HEK293 (cell line): Measurements from ENCODE around the gene KANSL2.

Experiments used
- GLI2 ChIP-seq: fragments of 450-650 bp; formaldehyde crosslinking; IDR thresholded peaks from 2 replicates; pipeline ENCODE4; 2017; ENCODE audit warnings: missing biosample characterization, missing genetic modification characterization, low read depth, borderline replicate concordance
- GLIS1 ChIP-seq: fragments of 450-650 bp; formaldehyde crosslinking; IDR thresholded peaks from 2 replicates; pipeline ENCODE4 v1.5.1; 2016; ENCODE audit warnings: missing biosample characterization, missing genetic modification characterization
- HOXA7 ChIP-seq: sonication (generic); formaldehyde crosslinking; IDR thresholded peaks from 2 replicates; pipeline ENCODE4 v1.8.1; 2022; ENCODE audit warnings: missing genetic modification reagents, borderline replicate concordance
- HOXC10 ChIP-seq: sonication (generic); formaldehyde crosslinking; IDR thresholded peaks from 2 replicates; pipeline ENCODE4 v1.8.1; 2023; ENCODE audit warnings: mild to moderate bottlenecking, missing genetic modification reagents
- KLF1 ChIP-seq: fragments of 450-650 bp; formaldehyde crosslinking; IDR thresholded peaks from 2 replicates; pipeline ENCODE4 v1.5.1; 2016; ENCODE audit warnings: missing biosample characterization, missing genetic modification characterization
- KLF8 ChIP-seq: fragments of 450-650 bp; formaldehyde crosslinking; IDR thresholded peaks from 2 replicates; pipeline ENCODE4 v1.5.1; 2016; ENCODE audit warnings: missing biosample characterization, missing genetic modification characterization
- REPIN1 ChIP-seq: fragments of 450-650 bp; formaldehyde crosslinking; IDR thresholded peaks from 2 replicates; pipeline ENCODE4 v1.5.1; 2017; ENCODE audit warnings: missing biosample characterization, missing genetic modification characterization, low read depth
- SP3 ChIP-seq: fragments of 450-650 bp; formaldehyde crosslinking; IDR thresholded peaks from 2 replicates; pipeline ENCODE4 v1.5.1; 2016; ENCODE audit warnings: missing biosample characterization, missing genetic modification characterization
- WT1 ChIP-seq: fragments of 450-650 bp; formaldehyde crosslinking; IDR thresholded peaks from 2 replicates; pipeline ENCODE4 v1.5.1; 2016; ENCODE audit warnings: missing biosample characterization, missing genetic modification characterization
- ZBTB8A ChIP-seq: fragments of 450-650 bp; formaldehyde crosslinking; IDR thresholded peaks from 2 replicates; pipeline ENCODE4 v1.5.1; 2016; ENCODE audit warnings: missing biosample characterization, missing genetic modification characterization
- ZIC2 ChIP-seq: fragments of 450-650 bp; formaldehyde crosslinking; IDR thresholded peaks from 2 replicates; pipeline ENCODE4 v1.5.1; 2016; ENCODE audit warnings: missing biosample characterization, missing genetic modification characterization
- ZNF138 ChIP-seq: fragments of 450-650 bp; formaldehyde crosslinking; IDR thresholded peaks from 2 replicates; pipeline ENCODE4 v1.5.1; 2016; ENCODE audit warnings: missing biosample characterization, missing genetic modification characterization, borderline replicate concordance
- ZNF140 ChIP-seq: fragments of 450-650 bp; formaldehyde crosslinking; IDR thresholded peaks from 2 replicates; pipeline ENCODE4 v1.5.1; 2016; ENCODE audit warnings: missing biosample characterization, missing genetic modification characterization
- ZNF16 ChIP-seq: fragments of 450-650 bp; formaldehyde crosslinking; IDR thresholded peaks from 2 replicates; pipeline ENCODE4 v1.5.1; 2016; ENCODE audit warnings: low read depth, missing biosample characterization, missing genetic modification characterization
- ZNF214 ChIP-seq: fragments of 450-650 bp; formaldehyde crosslinking; IDR thresholded peaks from 2 replicates; pipeline ENCODE4 v1.5.1; 2017; ENCODE audit warnings: missing biosample characterization, mild to moderate bottlenecking, missing genetic modification characterization, borderline replicate concordance
- ZNF23 ChIP-seq: fragments of 450-650 bp; formaldehyde crosslinking; IDR thresholded peaks from 2 replicates; pipeline ENCODE4 v1.5.1; 2016; ENCODE audit warnings: missing biosample characterization, missing genetic modification characterization, borderline replicate concordance
- ZNF274 ChIP-seq, 2 experiments: fragments of 200-500 bp in 1 of 2; fragments of 450-650 bp in 1 of 2; sonication (Bioruptor generic) in 1 of 2; formaldehyde crosslinking in 1 of 2; IDR thresholded peaks; 2 replicates each; pipeline versions ENCODE4 v1.5.1 to v1.6.1; 2014 to 2016; ENCODE audit warnings: borderline replicate concordance in 1 of 2, inconsistent platforms in 1 of 2, low read length in 1 of 2, missing biosample characterization in 1 of 2, missing genetic modification characterization in 1 of 2
- ZNF391 ChIP-seq: fragments of 450-650 bp; formaldehyde crosslinking; IDR thresholded peaks from 2 replicates; pipeline ENCODE4 v1.5.1; 2016; ENCODE audit warnings: low read depth, missing biosample characterization, missing genetic modification characterization, borderline replicate concordance
- ZNF394 ChIP-seq: fragments of 450-650 bp; formaldehyde crosslinking; IDR thresholded peaks from 2 replicates; pipeline ENCODE4 v1.5.1; 2016; ENCODE audit warnings: missing biosample characterization, missing genetic modification characterization, mild to moderate bottlenecking, moderate library complexity, borderline replicate concordance
- ZNF48 ChIP-seq: fragments of 450-650 bp; formaldehyde crosslinking; IDR thresholded peaks from 2 replicates; pipeline ENCODE4 v1.5.1; 2016; ENCODE audit warnings: missing biosample characterization, missing genetic modification characterization
- ZNF501 ChIP-seq: fragments of 450-650 bp; formaldehyde crosslinking; IDR thresholded peaks from 2 replicates; pipeline ENCODE4 v1.5.1; 2016; ENCODE audit warnings: missing biosample characterization, missing genetic modification characterization
- ZNF558 ChIP-seq: fragments of 450-650 bp; formaldehyde crosslinking; IDR thresholded peaks from 2 replicates; pipeline ENCODE4 v1.5.1; 2016; ENCODE audit warnings: missing biosample characterization, missing genetic modification characterization
- ZNF561 ChIP-seq: fragments of 450-650 bp; IDR thresholded peaks from 2 replicates; pipeline ENCODE4 v1.5.1; 2018; ENCODE audit warnings: missing biosample characterization, missing genetic modification characterization, borderline replicate concordance
- ZNF600 ChIP-seq: fragments of 450-650 bp; formaldehyde crosslinking; IDR thresholded peaks from 2 replicates; pipeline ENCODE4 v1.5.1; 2016; ENCODE audit warnings: missing biosample characterization, missing genetic modification characterization
- ZNF654 ChIP-seq: fragments of 450-650 bp; formaldehyde crosslinking; IDR thresholded peaks from 2 replicates; pipeline ENCODE4 v1.5.1; 2016; ENCODE audit warnings: low read depth, missing biosample characterization, missing genetic modification characterization
- ZNF658 ChIP-seq: fragments of 450-650 bp; formaldehyde crosslinking; IDR thresholded peaks from 2 replicates; pipeline ENCODE4; 2016; ENCODE audit warnings: missing biosample characterization, missing genetic modification characterization
- ZNF660 ChIP-seq: fragments of 450-650 bp; IDR thresholded peaks from 2 replicates; pipeline ENCODE4 v1.5.1; 2018; ENCODE audit warnings: missing biosample characterization, mild to moderate bottlenecking, missing genetic modification characterization
- ZNF707 ChIP-seq: fragments of 450-650 bp; formaldehyde crosslinking; IDR thresholded peaks from 2 replicates; pipeline ENCODE4 v1.5.1; 2016; ENCODE audit warnings: missing biosample characterization, missing genetic modification characterization
- ZNF843 ChIP-seq: fragments of 450-650 bp; formaldehyde crosslinking; IDR thresholded peaks from 2 replicates; pipeline ENCODE4 v1.5.1; 2016; ENCODE audit warnings: missing biosample characterization, missing genetic modification characterization
- TF ChIP-seq, protein P1 (sequence below): fragments of 450-650 bp; formaldehyde crosslinking; IDR thresholded peaks from 2 replicates; pipeline ENCODE4 v1.5.1; 2016; ENCODE audit warnings: missing biosample characterization, missing genetic modification characterization
- TF ChIP-seq, protein P2 (sequence below): fragments of 450-650 bp; formaldehyde crosslinking; IDR thresholded peaks from 2 replicates; pipeline ENCODE4 v1.5.1; 2016; ENCODE audit warnings: missing biosample characterization, missing genetic modification characterization
- TF ChIP-seq, protein P3 (sequence below): fragments of 450-650 bp; formaldehyde crosslinking; IDR thresholded peaks from 2 replicates; pipeline ENCODE4 v1.5.1; 2016; ENCODE audit warnings: missing biosample characterization, missing genetic modification characterization
- TF ChIP-seq, protein P4 (sequence below): fragments of 450-650 bp; formaldehyde crosslinking; optimal IDR thresholded peaks from 2 replicates; pipeline ENCODE3; 2016; ENCODE audit warnings: missing biosample characterization, mild to moderate bottlenecking, missing genetic modification characterization

KANSL2 gene

DNA sequence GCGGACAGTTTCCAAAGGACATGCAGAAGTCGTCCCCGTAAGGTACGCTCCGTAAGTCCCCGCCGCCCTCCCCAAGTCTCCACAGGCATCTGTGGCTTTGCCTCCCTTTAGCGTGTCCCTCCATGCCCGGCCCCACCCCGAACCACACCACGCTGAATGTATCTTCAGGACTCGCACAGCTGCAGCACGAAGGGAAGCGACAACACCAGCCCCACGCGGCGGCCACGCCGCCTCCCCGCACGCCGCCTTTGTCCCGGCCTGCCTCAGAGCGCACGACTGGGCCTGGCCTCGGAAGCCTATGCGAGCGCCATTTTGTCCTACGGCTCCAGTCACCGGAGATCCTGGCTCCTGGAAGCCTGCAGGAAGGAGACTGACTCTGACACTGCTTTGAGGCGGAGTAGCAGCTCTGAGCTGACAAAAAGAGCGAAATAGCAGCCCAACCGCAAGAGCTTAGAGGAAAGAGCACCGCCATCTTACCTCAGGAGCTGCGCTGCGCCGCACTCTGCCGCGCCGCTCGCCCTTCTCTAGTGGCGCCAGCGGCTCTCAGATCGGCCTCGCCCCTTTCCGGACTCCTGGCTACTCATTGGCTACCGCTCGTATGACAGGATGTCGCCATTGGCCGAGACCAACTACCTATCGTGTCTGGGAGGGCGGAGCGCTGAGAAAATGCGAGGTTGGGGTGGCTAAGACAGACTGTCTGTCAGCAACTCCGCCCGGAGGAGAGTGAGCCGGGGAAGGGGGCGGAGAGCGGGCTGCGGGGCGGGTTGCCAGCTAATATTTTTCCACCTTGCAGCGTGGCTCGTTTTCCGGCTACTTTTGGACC is at the start of gene KANSL2 (continued):
- TF ChIP-seq ZNF394 (tag by site-specific recombination) (peak; percentile 83; the same call in 1 of the 2 replicates), ZNF843 (tag by site-specific recombination) (peak; percentile 70; the same call in 1 of the 2 replicates), ZNF48 (tag by site-specific recombination) (no peak), ZNF23 (no peak), ZNF558 (no peak), SP3 (tag by site-specific recombination) (peak; percentile 82), ZIC2 (tag by site-specific recombination) (peak; percentile 75), ZNF600 (tag by site-specific recombination) (peak; percentile 71), ZNF391 (tag by site-specific recombination) (peak; percentile 77; the same call in 1 of the 2 replicates), ZNF660 (tag by site-specific recombination) (peak; percentile 80), ZNF654 (tag by site-specific recombination) (no peak), WT1 (tag by site-specific recombination) (peak; percentile 60; the same call in 1 of the 2 replicates), REPIN1 (tag by site-specific recombination) (peak; percentile 76; the same call in 1 of the 2 replicates), GLIS1 (tag by site-specific recombination) (peak; percentile 11; the same call in 1 of the 2 replicates), KLF1 (tag by site-specific recombination) (peak; percentile 57), GLI2 (no peak; the same call in 1 of the 2 replicates), HOXA7 (CRISPR knock-in tag) (no peak), ZBTB8A (tag by site-specific recombination) (peak; percentile 83), ZNF501 (peak; percentile 99), ZNF214 (tag by site-specific recombination) (no peak), KLF8 (tag by site-specific recombination) (peak; percentile 86), ZNF274 (IDR thresholded peaks at IDR 0.05; ENCODE audit: low read length) (no peak), ZNF274 (tag by site-specific recombination; IDR thresholded peaks at IDR 0.05; ENCODE audit: borderline replicate concordance) (no peak), ZNF140 (tag by site-specific recombination) (no peak), ZNF138 (no peak), ZNF658 (tag by site-specific recombination) (no peak), HOXC10 (CRISPR knock-in tag) (no peak), ZNF16 (tag by site-specific recombination) (no peak), ZNF707 (tag by site-specific recombination) (no peak), ZNF561 (tag by site-specific recombination) (no peak)
- TF ChIP-seq, protein P1, sequence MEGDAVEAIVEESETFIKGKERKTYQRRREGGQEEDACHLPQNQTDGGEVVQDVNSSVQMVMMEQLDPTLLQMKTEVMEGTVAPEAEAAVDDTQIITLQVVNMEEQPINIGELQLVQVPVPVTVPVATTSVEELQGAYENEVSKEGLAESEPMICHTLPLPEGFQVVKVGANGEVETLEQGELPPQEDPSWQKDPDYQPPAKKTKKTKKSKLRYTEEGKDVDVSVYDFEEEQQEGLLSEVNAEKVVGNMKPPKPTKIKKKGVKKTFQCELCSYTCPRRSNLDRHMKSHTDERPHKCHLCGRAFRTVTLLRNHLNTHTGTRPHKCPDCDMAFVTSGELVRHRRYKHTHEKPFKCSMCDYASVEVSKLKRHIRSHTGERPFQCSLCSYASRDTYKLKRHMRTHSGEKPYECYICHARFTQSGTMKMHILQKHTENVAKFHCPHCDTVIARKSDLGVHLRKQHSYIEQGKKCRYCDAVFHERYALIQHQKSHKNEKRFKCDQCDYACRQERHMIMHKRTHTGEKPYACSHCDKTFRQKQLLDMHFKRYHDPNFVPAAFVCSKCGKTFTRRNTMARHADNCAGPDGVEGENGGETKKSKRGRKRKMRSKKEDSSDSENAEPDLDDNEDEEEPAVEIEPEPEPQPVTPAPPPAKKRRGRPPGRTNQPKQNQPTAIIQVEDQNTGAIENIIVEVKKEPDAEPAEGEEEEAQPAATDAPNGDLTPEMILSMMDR (tag by site-specific recombination): peak; percentile 60; the same call in 1 of the 2 replicates
- TF ChIP-seq, protein P2, sequence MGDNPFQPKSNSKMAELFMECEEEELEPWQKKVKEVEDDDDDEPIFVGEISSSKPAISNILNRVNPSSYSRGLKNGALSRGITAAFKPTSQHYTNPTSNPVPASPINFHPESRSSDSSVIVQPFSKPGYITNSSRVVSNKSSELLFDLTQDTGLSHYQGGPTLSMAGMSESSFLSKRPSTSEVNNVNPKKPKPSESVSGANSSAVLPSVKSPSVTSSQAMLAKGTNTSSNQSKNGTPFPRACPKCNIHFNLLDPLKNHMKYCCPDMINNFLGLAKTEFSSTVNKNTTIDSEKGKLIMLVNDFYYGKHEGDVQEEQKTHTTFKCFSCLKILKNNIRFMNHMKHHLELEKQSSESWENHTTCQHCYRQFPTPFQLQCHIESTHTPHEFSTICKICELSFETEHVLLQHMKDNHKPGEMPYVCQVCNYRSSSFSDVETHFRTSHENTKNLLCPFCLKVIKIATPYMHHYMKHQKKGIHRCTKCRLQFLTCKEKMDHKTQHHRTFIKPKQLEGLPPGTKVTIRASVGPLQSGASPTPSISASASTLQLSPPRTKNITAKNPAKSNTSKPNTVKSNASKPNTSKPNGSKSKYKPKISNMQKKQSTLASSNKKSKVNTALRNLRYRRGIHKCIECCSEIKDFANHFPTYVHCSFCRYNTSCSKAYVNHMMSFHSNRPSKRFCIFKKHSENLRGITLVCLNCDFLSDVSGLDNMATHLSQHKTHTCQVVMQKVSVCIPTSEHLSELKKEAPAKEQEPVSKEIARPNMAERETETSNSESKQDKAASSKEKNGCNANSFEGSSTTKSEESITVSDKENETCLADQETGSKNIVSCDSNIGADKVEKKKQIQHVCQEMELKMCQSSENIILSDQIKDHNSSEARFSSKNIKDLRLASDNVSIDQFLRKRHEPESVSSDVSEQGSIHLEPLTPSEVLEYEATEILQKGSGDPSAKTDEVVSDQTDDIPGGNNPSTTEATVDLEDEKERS (tag by site-specific recombination): 0 out of 2 replicates have a peak, but pooled peaks have one; percentile 72
- TF ChIP-seq, protein P3, sequence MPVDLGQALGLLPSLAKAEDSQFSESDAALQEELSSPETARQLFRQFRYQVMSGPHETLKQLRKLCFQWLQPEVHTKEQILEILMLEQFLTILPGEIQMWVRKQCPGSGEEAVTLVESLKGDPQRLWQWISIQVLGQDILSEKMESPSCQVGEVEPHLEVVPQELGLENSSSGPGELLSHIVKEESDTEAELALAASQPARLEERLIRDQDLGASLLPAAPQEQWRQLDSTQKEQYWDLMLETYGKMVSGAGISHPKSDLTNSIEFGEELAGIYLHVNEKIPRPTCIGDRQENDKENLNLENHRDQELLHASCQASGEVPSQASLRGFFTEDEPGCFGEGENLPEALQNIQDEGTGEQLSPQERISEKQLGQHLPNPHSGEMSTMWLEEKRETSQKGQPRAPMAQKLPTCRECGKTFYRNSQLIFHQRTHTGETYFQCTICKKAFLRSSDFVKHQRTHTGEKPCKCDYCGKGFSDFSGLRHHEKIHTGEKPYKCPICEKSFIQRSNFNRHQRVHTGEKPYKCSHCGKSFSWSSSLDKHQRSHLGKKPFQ (tag by site-specific recombination): no peak; the same call in 1 of the 2 replicates
- TF ChIP-seq, protein P4, sequence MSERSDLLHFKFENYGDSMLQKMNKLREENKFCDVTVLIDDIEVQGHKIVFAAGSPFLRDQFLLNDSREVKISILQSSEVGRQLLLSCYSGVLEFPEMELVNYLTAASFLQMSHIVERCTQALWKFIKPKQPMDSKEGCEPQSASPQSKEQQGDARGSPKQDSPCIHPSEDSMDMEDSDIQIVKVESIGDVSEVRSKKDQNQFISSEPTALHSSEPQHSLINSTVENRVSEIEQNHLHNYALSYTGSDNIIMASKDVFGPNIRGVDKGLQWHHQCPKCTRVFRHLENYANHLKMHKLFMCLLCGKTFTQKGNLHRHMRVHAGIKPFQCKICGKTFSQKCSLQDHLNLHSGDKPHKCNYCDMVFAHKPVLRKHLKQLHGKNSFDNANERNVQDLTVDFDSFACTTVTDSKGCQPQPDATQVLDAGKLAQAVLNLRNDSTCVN (tag by site-specific recombination): peak; percentile 81
